WTC11 (cell line): ENCODE measurements around the gene SLC22A12.

ENCODE experiments used
- AFF4 ChIP-seq: sonication (generic); formaldehyde crosslinking; IDR thresholded peaks from 2 replicates; pipeline ENCODE4 v1.8.1; 2023; ENCODE audit warnings: mild to moderate bottlenecking, missing genetic modification reagents, borderline replicate concordance
- CREB1 ChIP-seq: sonication (generic); formaldehyde crosslinking; IDR thresholded peaks from 2 replicates; pipeline ENCODE4 v1.8.0; 2023; ENCODE audit warnings: mild to moderate bottlenecking, missing genetic modification reagents
- CTCF ChIP-seq: fragments of 200-600 bp; IDR thresholded peaks from 2 replicates; pipeline ENCODE4 v1.8.0; 2022; ENCODE audit warnings: antibody characterized with exemption
- ELF4 ChIP-seq: sonication (generic); formaldehyde crosslinking; IDR thresholded peaks from 2 replicates; pipeline ENCODE4 v1.8.1; 2022; ENCODE audit warnings: low read depth, mild to moderate bottlenecking, moderate library complexity, missing genetic modification reagents
- ZNF232 ChIP-seq: sonication (generic); formaldehyde crosslinking; IDR thresholded peaks from 2 replicates; pipeline ENCODE4 v1.8.0; 2022; ENCODE audit warnings: mild to moderate bottlenecking, missing genetic modification reagents
- ZNF396 ChIP-seq: fragments of 250-450 bp; sonication (Bioruptor Pico); IDR thresholded peaks from 2 replicates; pipeline ENCODE4 v1.8.0; 2021; ENCODE audit warnings: mild to moderate bottlenecking, moderate library complexity, borderline replicate concordance
- ZNF416 ChIP-seq: fragments of 250-450 bp; sonication (Bioruptor Pico); IDR thresholded peaks from 2 replicates; pipeline ENCODE4 v1.9.0; 2021; ENCODE audit warnings: mild to moderate bottlenecking, inconsistent platforms
- ZNF512 ChIP-seq: sonication (generic); formaldehyde crosslinking; IDR thresholded peaks from 2 replicates; pipeline ENCODE4 v1.8.1; 2022; ENCODE audit warnings: missing genetic modification reagents, borderline replicate concordance

- TF ChIP-seq ZNF416 (no peak), ZNF512 (CRISPR knock-in tag) (no peak), ZNF396 (CRISPR knock-in tag) (no peak), CTCF (no peak), ZNF232 (CRISPR knock-in tag) (no peak), CREB1 (CRISPR knock-in tag) (no peak), AFF4 (no peak), ELF4 (CRISPR knock-in tag) (no peak)
These were observed 48.9 kb downstream of the SLC22A12 start for GRCh38 chr11:64639885-64640284.
